ENCODE data around the gene CD300LB.
"Not testable (repeated sequence)": the region's sequence is repeated elsewhere in the genome, so short reads cannot be mapped to it uniquely, and the experiment has no call there.

Gene CD300LB

DNA sequence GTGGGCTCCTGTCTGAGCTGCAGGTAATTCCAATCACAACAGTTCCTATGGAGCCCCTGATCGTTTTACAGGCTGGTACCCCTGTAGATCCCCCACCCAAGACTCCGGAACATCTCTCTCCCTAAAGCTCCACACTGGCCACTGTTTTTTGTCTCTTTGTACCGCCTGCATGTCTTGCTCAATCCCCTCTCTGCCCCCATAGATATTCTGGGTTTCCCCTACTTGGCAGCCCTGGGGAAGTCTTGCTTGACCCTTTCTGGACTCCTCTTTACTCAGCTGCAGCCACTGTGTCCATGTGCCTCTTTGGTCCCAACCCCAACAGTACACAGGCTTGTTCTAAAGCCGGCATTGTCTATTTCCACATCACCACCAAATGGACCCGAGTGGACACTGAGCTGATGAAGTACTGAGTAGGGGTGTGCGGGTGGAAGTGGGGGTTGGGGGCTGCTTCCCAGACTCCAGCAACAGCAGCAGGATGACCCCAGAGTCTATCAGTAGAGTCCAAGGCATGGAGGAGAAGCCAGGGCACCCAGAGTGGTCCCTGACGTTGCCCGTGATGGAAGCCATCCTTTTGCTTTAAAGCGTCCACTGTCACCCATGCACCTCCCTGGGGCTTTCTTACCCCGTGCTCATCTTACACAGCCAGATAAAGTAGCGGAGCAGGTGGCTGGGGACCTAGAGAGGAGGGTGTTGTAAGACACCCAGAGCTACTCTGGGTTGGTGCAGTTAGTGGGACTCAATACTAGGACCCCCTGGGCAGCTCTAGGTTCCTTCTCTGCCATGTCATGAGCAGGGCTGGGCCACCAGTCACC is 6.4 kb downstream of the CD300LB start:
- no peak for DNase-seq

DNA sequence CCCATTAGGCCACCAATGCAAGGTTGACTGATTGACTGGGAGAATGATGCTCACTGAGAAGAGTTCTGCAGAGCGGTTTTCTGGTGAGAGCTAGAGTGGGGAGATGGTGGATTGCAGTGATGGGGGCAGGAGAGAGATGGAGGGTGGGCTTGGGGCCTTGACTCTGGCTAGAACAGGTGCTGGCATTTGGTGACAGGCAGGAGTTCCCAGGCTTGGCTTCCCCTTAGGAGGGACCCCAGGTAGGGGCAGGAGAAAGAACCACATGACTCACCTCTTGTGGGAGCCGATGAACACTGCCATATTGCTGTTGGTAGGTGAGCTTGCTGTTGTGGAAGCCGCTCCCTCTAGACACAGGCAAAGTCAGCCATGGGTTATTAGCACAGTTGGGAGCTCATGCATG is 8.0 kb downstream of the CD300LB start:
- no peak for DNase-seq

GRCh38 chr17:74522381-74523105 is 8.7 kb downstream of the CD300LB start:
- DNase-seq = no peak

- DNase-seq = no peak
Observed at GRCh38 chr17:74521701-74522201, 9.5 kb downstream of the CD300LB start.

DNA sequence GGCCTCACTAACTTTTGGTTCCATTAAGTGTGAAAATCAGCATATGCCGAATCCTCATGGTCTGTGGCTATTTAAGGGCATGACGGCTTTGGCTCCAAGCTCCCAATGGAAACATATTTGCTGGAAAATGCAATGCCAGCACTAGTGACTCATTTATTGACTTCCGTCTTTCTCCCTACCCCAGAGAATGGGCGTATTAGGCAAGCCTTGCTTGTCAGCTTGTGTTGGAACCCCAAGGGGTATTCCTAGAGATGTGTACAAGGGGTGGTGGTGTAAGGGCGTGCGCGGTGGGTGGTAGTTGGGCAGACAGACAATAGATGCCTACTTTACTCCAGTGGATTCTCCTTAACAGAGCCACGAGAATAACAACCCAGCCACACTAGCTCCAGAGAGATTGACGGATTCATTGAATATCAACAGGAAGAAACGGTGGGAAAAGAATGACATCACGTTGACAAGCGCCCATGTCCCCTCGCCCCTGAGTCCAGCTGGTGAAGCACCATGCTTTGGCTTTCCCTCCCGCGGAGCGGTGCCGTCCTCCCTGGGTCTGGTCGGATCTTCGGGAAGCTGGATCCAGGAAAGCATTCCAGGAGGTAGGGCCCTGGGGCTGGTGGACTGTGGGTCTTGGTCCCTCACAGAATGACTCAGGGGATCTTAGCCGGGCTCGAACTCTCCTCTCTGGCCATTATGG is 10.3 kb downstream of the CD300LB start:
- DNase-seq = no peak

DNA sequence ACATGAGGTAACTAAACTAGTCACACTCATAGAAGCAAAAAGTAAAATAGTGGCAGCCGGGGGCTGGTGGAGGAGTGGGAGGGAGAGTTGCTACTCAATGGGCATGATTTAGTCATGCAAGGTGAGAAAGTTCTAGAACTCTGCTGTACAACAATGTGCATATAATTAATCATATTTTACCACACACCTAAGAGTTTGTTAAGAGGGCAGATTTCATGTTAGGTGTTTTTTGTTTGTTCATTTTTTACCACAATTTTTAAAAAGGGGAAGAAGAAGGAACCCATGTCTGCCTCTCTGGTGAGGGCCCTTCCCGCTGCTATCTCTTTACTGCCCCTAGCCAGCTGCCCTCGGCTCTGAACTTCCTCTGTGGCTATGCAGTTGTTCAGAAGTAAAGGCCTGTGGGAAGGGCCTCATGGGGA is 11.2 kb downstream of the CD300LB start:
- no peak for DNase-seq

- DNase-seq = not testable (repeated sequence)
Observed at GRCh38 chr17:74518413-74518981, 12.8 kb downstream of the CD300LB start.

- no peak for DNase-seq
Observed at GRCh38 chr17:74516561-74517328, 14.5 kb downstream of the CD300LB start.

DNA sequence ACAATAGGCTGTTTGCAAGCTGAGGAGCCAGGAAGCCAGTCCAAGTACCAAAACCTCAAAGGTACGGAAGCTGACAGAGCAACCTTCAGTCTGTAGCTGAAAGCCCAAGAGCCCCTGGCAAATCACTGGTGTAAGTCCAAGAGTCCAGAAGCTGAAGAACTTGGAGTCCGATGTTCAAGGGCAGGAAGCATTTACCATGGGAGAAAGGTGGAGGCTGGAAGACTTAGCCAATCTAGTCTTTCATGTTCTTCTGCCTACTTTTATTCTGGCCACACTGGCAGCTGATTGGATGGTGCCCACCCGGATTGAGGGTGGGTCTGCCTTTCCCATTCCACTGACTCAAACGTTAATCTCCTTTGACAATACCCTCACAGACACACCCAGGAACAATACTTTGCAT is 15.3 kb downstream of the CD300LB start:
- DNase-seq = no peak

DNA sequence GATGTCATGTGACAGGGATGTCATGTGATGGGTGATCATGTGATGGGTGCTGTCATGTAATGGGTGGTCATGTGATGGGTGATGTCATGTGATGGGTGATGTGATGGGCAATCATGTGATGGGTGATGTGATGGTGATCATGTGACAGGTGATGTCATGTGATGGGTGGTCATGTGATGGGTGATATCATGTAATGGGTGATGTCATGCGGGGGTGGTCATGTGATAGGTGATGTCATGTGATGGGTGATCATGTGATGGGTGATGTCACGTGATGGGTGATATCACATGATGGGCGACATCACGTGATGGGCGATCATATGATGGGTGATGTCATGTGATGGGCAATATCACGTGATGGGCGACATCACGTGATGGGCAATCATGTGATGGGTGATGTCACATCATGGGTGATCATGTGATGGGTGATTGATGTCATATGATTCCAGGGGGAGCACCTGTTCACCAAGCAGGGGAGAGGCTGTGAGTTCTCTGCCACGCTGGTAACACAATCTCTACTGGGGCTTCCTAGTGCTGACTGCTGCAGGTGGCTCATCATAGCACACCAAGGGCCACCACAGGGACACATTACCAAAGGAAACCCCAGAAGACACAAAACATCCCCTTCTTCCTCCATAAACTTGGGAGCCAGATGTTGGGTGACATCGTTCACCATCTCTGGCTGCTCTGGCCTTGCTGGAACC is 16.5 kb downstream of the CD300LB start:
- no peak for DNase-seq

DNA sequence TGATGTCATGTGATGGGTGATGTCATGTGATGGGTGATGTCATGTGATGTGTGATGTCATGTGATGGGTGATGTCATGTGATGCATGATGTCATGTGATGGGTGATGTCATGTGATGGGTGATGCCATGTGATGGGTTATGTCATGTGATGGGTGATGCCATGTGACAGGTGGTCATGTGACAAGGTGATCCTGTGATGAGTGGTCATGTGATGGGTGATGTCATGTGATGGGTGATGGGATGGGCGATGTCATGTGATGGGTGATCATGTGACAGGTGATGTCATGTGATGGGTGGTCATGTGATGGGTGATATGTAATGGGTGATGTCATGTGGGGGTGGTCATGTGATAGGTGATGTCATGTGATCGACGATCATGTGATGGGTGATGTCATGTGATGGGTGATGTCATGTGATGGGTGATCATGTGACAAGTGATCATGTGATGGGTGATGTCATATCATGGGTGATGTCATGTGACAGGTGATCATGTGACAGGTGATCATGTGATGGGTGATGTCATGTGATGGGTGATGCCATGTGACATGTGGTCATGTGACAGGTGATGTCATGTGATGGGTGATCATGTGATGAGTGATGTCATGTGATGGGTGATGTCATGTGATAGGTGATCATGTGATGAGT is 17.2 kb downstream of the CD300LB start:
- DNase-seq = no peak

- no peak for DNase-seq
Observed at GRCh38 chr17:74512624-74513091, 18.6 kb downstream of the CD300LB start.

DNA sequence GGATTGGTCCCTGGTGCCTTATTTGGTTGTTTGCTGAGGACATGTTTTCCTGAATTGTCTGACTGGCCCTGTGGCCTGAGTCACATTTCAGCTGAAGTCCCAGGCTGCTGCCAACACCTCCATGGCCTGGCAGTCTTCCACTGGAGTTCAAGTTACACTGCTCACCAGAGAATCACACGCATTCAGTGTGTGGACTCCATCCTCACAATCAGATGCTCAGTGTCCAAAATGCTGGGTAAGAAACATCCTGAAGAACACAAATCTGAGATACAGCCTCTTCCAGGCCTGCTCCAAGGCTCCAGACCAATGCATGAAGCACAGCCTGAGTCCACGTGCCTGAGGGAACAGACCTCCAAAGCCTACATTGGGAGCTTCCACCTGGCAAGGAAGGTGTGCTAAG is 19.2 kb downstream of the CD300LB start:
- DNase-seq = no peak

- no peak for DNase-seq
Observed at GRCh38 chr17:74508156-74508555, 23.1 kb downstream of the CD300LB start.

- DNase-seq = not testable (repeated sequence)
Observed at GRCh38 chr17:74503949-74504348, 27.3 kb downstream of the CD300LB start.

DNA sequence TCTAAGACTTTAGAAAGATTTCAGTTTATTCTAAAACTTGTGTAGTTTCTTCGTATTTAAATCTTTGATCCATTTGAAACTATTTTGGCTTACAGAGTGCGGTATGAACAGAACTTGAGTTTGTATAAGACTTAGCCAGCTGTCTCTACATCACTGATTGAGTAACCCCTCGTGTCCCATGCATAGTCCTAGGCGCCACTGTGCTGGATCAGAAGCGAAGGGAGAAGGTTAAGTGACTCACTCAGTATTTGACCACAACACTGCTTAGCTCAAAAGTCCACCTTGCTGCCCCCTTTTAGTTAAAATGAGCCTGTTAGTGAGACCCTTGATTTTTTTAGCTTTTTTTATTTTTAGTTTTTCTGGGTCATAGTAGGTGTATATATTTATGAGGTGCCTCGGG is 28.4 kb downstream of the CD300LB start:
- no peak for DNase-seq

GRCh38 chr17:74499992-74500391 is 31.3 kb downstream of the CD300LB start:
- no peak for DNase-seq

DNA sequence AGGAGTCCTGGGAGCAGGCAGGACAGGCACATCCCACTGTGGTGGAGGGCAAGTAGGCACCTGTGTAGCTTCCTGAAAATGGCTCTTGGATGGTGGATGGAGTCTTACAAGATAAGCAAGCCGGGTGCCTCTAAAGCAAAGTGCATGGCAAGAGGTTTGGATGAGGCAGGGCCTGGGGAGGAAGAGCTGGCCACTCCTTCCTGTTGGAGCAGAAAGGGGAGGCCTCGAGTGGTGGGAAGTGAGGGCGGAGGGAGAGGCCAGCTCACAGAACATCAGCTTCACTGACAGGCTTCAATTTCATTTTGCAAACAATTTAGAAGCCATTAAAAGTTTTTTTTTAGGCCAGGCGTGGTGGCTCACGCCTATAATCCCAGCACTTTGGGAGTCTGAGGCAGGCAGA is 33.8 kb downstream of the CD300LB start:
- DNase-seq = no peak

GRCh38 chr17:74493331-74493833 is 37.9 kb downstream of the CD300LB start:
- peak; percentile 60 for DNase-seq

DNA sequence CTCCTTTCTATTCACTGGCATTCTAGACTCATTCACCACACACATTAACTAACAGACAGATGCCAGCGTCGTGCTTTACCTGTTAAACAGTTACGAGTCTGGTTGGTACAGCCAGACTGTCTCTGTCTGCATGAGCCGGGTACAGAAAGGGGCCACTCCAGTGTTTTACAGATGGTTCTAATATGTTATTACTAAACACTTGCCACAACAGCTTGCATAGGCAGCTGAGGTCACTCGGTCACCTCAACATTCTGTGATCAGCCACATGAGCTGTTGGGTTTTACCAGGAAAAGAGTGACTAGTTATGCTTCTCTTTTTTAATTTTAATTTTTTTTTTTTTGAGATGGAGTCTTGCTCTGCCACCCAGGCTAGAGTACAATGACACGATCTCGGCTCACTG is 39.6 kb downstream of the CD300LB start:
- no peak for DNase-seq

GRCh38 chr17:74490716-74491115 is 40.6 kb downstream of the CD300LB start:
- no peak for DNase-seq

All from activated naive CD4-positive, alpha-beta T cell treated with anti-CD3 and anti-CD28 coated beads, Interleukin-2, amount 50 U/mL, for 16 hours (primary cell).